Measurements from ENCODE around the gene PRAMEF18. TPM values are rescaled to one million over a fixed set of nuclear protein-coding genes. Genes with fewer than 3 reads are reported as not detected.
"Not testable (repeated sequence)": the region's sequence is repeated elsewhere in the genome, so short reads cannot be mapped to it uniquely, and the experiment has no call there.

The PRAMEF18 gene
- total RNA-seq, 1 experiment from 2014 or later, result not detected

- POLR2A ChIA-PET; H3K9me3 Mint-ChIP-seq (ENCODE audit: unreplicated experiment); H3K27ac Mint-ChIP-seq (ENCODE audit: low read depth, unreplicated experiment); H3K36me3 Mint-ChIP-seq (ENCODE audit: insufficient read depth, unreplicated experiment); H3K4me1 Mint-ChIP-seq (ENCODE audit: insufficient read depth, unreplicated experiment); BruUV-seq (replicated peaks); DNase-seq (ENCODE audit: unreplicated experiment); CTCF ChIA-PET; intact Hi-C loops (cut with micrococcal nuclease); H3K4me3 Mint-ChIP-seq (ENCODE audit: unreplicated experiment): not testable (repeated sequence)
- peaks cover 63% of the 10 kb centered on the region for H3K27me3 Mint-ChIP-seq (ENCODE audit: insufficient read depth, unreplicated experiment)
Measured at GRCh38 chr1:13234057-13234456, 8.1 kb upstream of the PRAMEF18 start.

- BruUV-seq (replicated peaks); H3K36me3 Mint-ChIP-seq (ENCODE audit: insufficient read depth, unreplicated experiment); H3K27ac Mint-ChIP-seq (ENCODE audit: low read depth, unreplicated experiment); CTCF ChIA-PET; intact Hi-C loops (cut with micrococcal nuclease); H3K9me3 Mint-ChIP-seq (ENCODE audit: unreplicated experiment); POLR2A ChIA-PET; DNase-seq (ENCODE audit: unreplicated experiment); H3K4me1 Mint-ChIP-seq (ENCODE audit: insufficient read depth, unreplicated experiment); H3K4me3 Mint-ChIP-seq (ENCODE audit: unreplicated experiment): not testable (repeated sequence)
- peaks cover 50% of the 10 kb centered on the region for H3K27me3 Mint-ChIP-seq (ENCODE audit: insufficient read depth, unreplicated experiment)
Measured at GRCh38 chr1:13232056-13232455, 6.1 kb upstream of the PRAMEF18 start.

GRCh38 chr1:13231061-13231750 lies 5.3 kb upstream of the PRAMEF18 start:
- intact Hi-C loops (cut with micrococcal nuclease); BruUV-seq (replicated peaks); H3K4me3 Mint-ChIP-seq (ENCODE audit: unreplicated experiment); H3K27ac Mint-ChIP-seq (ENCODE audit: low read depth, unreplicated experiment); H3K4me1 Mint-ChIP-seq (ENCODE audit: insufficient read depth, unreplicated experiment); H3K36me3 Mint-ChIP-seq (ENCODE audit: insufficient read depth, unreplicated experiment); H3K9me3 Mint-ChIP-seq (ENCODE audit: unreplicated experiment); DNase-seq (ENCODE audit: unreplicated experiment): not testable (repeated sequence)
- CTCF ChIA-PET, result interaction anchor here (0.7 kb wide), 1 partner anchor 700 kb away, joined by 3 read pairs; no protein-coding TSS in a partner anchor
- peaks cover 46% of the 10 kb centered on the region for H3K27me3 Mint-ChIP-seq (ENCODE audit: insufficient read depth, unreplicated experiment)
- POLR2A ChIA-PET, result interaction anchor here (0.6 kb wide), 1 partner anchor 404 kb away, joined by 4 read pairs; no protein-coding TSS in a partner anchor

GRCh38 chr1:13230601-13231000 lies 4.6 kb upstream of the PRAMEF18 start:
- BruUV-seq (replicated peaks); H3K4me1 Mint-ChIP-seq (ENCODE audit: insufficient read depth, unreplicated experiment); H3K4me3 Mint-ChIP-seq (ENCODE audit: unreplicated experiment); H3K27ac Mint-ChIP-seq (ENCODE audit: low read depth, unreplicated experiment); H3K9me3 Mint-ChIP-seq (ENCODE audit: unreplicated experiment); intact Hi-C loops (cut with micrococcal nuclease); H3K36me3 Mint-ChIP-seq (ENCODE audit: insufficient read depth, unreplicated experiment); DNase-seq (ENCODE audit: unreplicated experiment): not testable (repeated sequence)
- CTCF ChIA-PET, result interaction anchor here (0.7 kb wide), 1 partner anchor 701 kb away, joined by 3 read pairs; no protein-coding TSS in a partner anchor
- POLR2A ChIA-PET, result interaction anchor here (0.6 kb wide), 1 partner anchor 405 kb away, joined by 4 read pairs; no protein-coding TSS in a partner anchor
- peaks cover 46% of the 10 kb centered on the region for H3K27me3 Mint-ChIP-seq (ENCODE audit: insufficient read depth, unreplicated experiment)

- POLR2A ChIA-PET; intact Hi-C loops (cut with micrococcal nuclease); BruUV-seq (replicated peaks); H3K36me3 Mint-ChIP-seq (ENCODE audit: insufficient read depth, unreplicated experiment); H3K27ac Mint-ChIP-seq (ENCODE audit: low read depth, unreplicated experiment); H3K4me1 Mint-ChIP-seq (ENCODE audit: insufficient read depth, unreplicated experiment); DNase-seq (ENCODE audit: unreplicated experiment); H3K9me3 Mint-ChIP-seq (ENCODE audit: unreplicated experiment); H3K4me3 Mint-ChIP-seq (ENCODE audit: unreplicated experiment): not testable (repeated sequence)
- H3K27me3 Mint-ChIP-seq (ENCODE audit: insufficient read depth, unreplicated experiment), result peaks cover 50% of the 10 kb centered on the region
- CTCF ChIA-PET, result interaction anchor here (0.6 kb wide), 1 partner anchor 690 kb away, joined by 4 read pairs; no protein-coding TSS in a partner anchor
Measured at GRCh38 chr1:13230096-13230495, 4.1 kb upstream of the PRAMEF18 start.

- peak; percentile 66 for DNase-seq (ENCODE audit: unreplicated experiment)
- H3K4me3 Mint-ChIP-seq (ENCODE audit: unreplicated experiment), result no peak overlapping the region
- H3K27me3 Mint-ChIP-seq (ENCODE audit: insufficient read depth, unreplicated experiment), result peaks cover 52% of the 10 kb centered on the region
- ChIA-PET CTCF (interaction anchor here (0.6 kb wide), 1 partner anchor 641 kb away, joined by 3 read pairs; no protein-coding TSS in a partner anchor), POLR2A (no interaction called here)
- BruUV-seq (replicated peaks), result no TSS peak
- H3K36me3 Mint-ChIP-seq (ENCODE audit: insufficient read depth, unreplicated experiment), result no peaks in the 10 kb centered on the region
- no peak overlapping the region for H3K27ac Mint-ChIP-seq (ENCODE audit: low read depth, unreplicated experiment)
- peak; percentile 56 for TF ChIP-seq CTCF (IDR thresholded peaks at IDR 0.05; ENCODE audit: unreplicated experiment)
- no peaks in the 10 kb centered on the region for H3K9me3 Mint-ChIP-seq (ENCODE audit: unreplicated experiment)
- intact Hi-C loops (cut with micrococcal nuclease), result no loop called here
- no peaks in the 10 kb centered on the region for H3K4me1 Mint-ChIP-seq (ENCODE audit: insufficient read depth, unreplicated experiment)
Measured at GRCh38 chr1:13228343-13228781, 2.4 kb upstream of the PRAMEF18 start.

- DNase-seq (ENCODE audit: unreplicated experiment); POLR2A ChIA-PET; H3K36me3 Mint-ChIP-seq (ENCODE audit: insufficient read depth, unreplicated experiment); intact Hi-C loops (cut with micrococcal nuclease); H3K4me1 Mint-ChIP-seq (ENCODE audit: insufficient read depth, unreplicated experiment); H3K27ac Mint-ChIP-seq (ENCODE audit: low read depth, unreplicated experiment); H3K9me3 Mint-ChIP-seq (ENCODE audit: unreplicated experiment); BruUV-seq (replicated peaks); H3K4me3 Mint-ChIP-seq (ENCODE audit: unreplicated experiment): not testable (repeated sequence)
- peaks cover 51% of the 10 kb centered on the region for H3K27me3 Mint-ChIP-seq (ENCODE audit: insufficient read depth, unreplicated experiment)
- CTCF ChIA-PET, result interaction anchor here (0.7 kb wide), 1 partner anchor 1852 kb away, joined by 3 read pairs; no protein-coding TSS in a partner anchor
Measured at GRCh38 chr1:13227271-13228055, 1.5 kb upstream of the PRAMEF18 start.

Measured in MCF 10A (cell line).